ENCODE measurements around the gene CHAMP1.

Gene CHAMP1

GRCh38 chr13:114314074-114314912, at the start of gene CHAMP1:
Gene CHAMP1 (plus strand): TSS chr13:114314503. CDS start chr13:114323843, 9,340 bp downstream.
- peak; percentile 89 to 91 for DNase-seq (ENCODE audit: low read depth in 2 of 2)

- peak; percentile 62 to 67 for DNase-seq (ENCODE audit: low read depth in 2 of 2)
Observed at GRCh38 chr13:114264886-114265611, 49.3 kb upstream of the CHAMP1 start.

- no peak for DNase-seq (ENCODE audit: low read depth in 2 of 2)
Observed at GRCh38 chr13:114266241-114266640, 48.1 kb upstream of the CHAMP1 start.

- no peak for DNase-seq (ENCODE audit: low read depth in 2 of 2)
Observed at GRCh38 chr13:114268344-114269280, 45.7 kb upstream of the CHAMP1 start.

- DNase-seq (ENCODE audit: low read depth in 2 of 2): no peak
Observed at GRCh38 chr13:114269281-114269770, 45.0 kb upstream of the CHAMP1 start.

- DNase-seq (ENCODE audit: low read depth in 2 of 2): no peak
Observed at GRCh38 chr13:114272977-114273376, 41.3 kb upstream of the CHAMP1 start.

GRCh38 chr13:114275304-114275703, 39.0 kb upstream of the CHAMP1 start:
- no peak for DNase-seq (ENCODE audit: low read depth in 2 of 2)

- DNase-seq (ENCODE audit: low read depth in 2 of 2): no peak
Observed at GRCh38 chr13:114279146-114279545, 35.2 kb upstream of the CHAMP1 start.

GRCh38 chr13:114279758-114280355, 34.4 kb upstream of the CHAMP1 start:
- no peak for DNase-seq (ENCODE audit: low read depth in 2 of 2)

GRCh38 chr13:114281351-114282040, 32.8 kb upstream of the CHAMP1 start, which contains the start of gene UPF3A:
Gene UPF3A (plus strand): TSS chr13:114281601. CDS start chr13:114281640, 39 bp downstream.
- DNase-seq (ENCODE audit: low read depth in 2 of 2): peak; percentile 86 to 88

- peak; percentile 37 to 44 for DNase-seq (ENCODE audit: low read depth in 2 of 2)
Observed at GRCh38 chr13:114282041-114282670, 32.1 kb upstream of the CHAMP1 start.

GRCh38 chr13:114283576-114283975, 30.7 kb upstream of the CHAMP1 start:
- DNase-seq (ENCODE audit: low read depth in 2 of 2): no peak

- no peak for DNase-seq (ENCODE audit: low read depth in 2 of 2)
Observed at GRCh38 chr13:114284680-114285079, 29.6 kb upstream of the CHAMP1 start.

- DNase-seq (ENCODE audit: low read depth in 2 of 2): no peak
Observed at GRCh38 chr13:114285166-114285808, 29.0 kb upstream of the CHAMP1 start.

GRCh38 chr13:114286808-114287207, 27.5 kb upstream of the CHAMP1 start:
- DNase-seq (ENCODE audit: low read depth in 2 of 2): no peak

- no peak for DNase-seq (ENCODE audit: low read depth in 2 of 2)
Observed at GRCh38 chr13:114288157-114288591, 26.1 kb upstream of the CHAMP1 start.

GRCh38 chr13:114296448-114296847, 17.9 kb upstream of the CHAMP1 start:
- DNase-seq (ENCODE audit: low read depth in 2 of 2): no peak

GRCh38 chr13:114296902-114297301, 17.4 kb upstream of the CHAMP1 start:
- DNase-seq (ENCODE audit: low read depth in 2 of 2): no peak

GRCh38 chr13:114298866-114299265, 15.4 kb upstream of the CHAMP1 start:
- no peak for DNase-seq (ENCODE audit: low read depth in 2 of 2)
